ENCODE data around the gene MAP2K3. TPM values are rescaled to one million over a fixed set of nuclear protein-coding genes. Genes with fewer than 3 reads are reported as not detected.
"Not testable (repeated sequence)": the region's sequence is repeated elsewhere in the genome, so short reads cannot be mapped to it uniquely, and the experiment has no call there.

The MAP2K3 gene
- total and polyA plus RNA-seq, 2 of the 4 experiments (the other 2 are of a cell fraction), result 23.5 to 82.2 TPM

DNA sequence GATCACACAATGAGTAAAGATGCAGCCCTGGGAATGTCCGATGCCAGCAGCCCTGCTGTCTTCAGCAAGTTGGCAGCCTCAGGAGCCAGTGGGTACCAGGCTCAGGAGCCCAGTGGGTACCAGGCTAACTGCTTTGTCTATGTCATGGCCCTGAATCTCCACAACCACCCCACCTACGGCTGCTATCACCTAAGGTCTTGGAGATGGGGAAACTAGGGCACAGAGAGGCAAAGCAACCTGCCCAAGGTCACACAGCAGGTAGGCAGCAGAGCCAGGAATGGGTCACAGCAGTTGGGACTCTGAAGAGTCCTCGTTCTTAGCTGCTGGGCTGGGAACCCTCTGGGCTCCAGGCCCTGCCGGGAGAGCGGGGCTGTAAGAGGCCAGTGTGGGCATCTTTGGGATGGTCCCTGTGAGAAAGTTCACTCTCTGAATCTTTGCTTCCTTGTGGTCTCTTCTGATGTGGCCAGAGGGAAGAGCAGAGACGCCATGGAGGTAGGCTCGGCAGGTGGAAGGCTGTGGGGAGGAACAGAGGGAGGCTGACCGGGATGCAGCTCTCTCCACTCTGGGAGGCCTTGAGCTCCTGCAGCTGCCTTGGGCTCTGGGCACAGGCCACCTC lies 57.5 kb downstream of the MAP2K3 start:
- H3K27me3 ChIP-seq (ENCODE audit: control insufficient read depth, insufficient read depth, low read length); in situ Hi-C loops (cut with MboI; ENCODE audit: low sequenced_read_pairs); H4K20me1 ChIP-seq (ENCODE audit: insufficient read depth, low read length); H3K79me1 ChIP-seq (ENCODE audit: low read depth in 1 of 2, low read length in 2 of 2); H3K27ac ChIP-seq (ENCODE audit: insufficient read depth, low read length); H3K4me1 ChIP-seq (ENCODE audit: control insufficient read depth, insufficient read depth, low read length); H2AK9ac ChIP-seq (replicated peaks; ENCODE audit: low read depth, low read length, poor library complexity); H3K18ac ChIP-seq (ENCODE audit: low read depth, low read length); H4K8ac ChIP-seq (ENCODE audit: low read depth in 2 of 2, low read length in 2 of 2); H2BK15ac ChIP-seq (ENCODE audit: low read depth, low read length); H3K56ac ChIP-seq (ENCODE audit: extremely low read depth, insufficient read depth, low read length); H3K4me3 ChIP-seq (ENCODE audit: insufficient read depth, low read depth, low read length); DNase-seq; H3K9me3 ChIP-seq (ENCODE audit: control insufficient read depth, insufficient read depth, low read length); H4K91ac ChIP-seq (ENCODE audit: insufficient read depth, low read depth, low read length); H2AFZ ChIP-seq (replicated peaks; ENCODE audit: low read length, poor library complexity); H3K9me1 ChIP-seq (ENCODE audit: insufficient read depth, low read length); BruUV-seq (replicated peaks); H4K5ac ChIP-seq (ENCODE audit: low read depth, low read length); H3K23ac ChIP-seq (ENCODE audit: low read depth, low read length); H2BK120ac ChIP-seq (ENCODE audit: low read depth, low read length); H2BK20ac ChIP-seq (ENCODE audit: low read depth, low read length); H2AK5ac ChIP-seq (ENCODE audit: low read depth, low read length); POLR2A ChIA-PET (ENCODE audit: unreplicated experiment); dilution Hi-C loops (cut with HindIII; ENCODE audit: low sequenced_read_pairs, unreplicated experiment); H3K36me3 ChIP-seq (ENCODE audit: control insufficient read depth, insufficient read depth, low read length); ATAC-seq (ENCODE audit: low read depth); CTCF ChIA-PET; H3K14ac ChIP-seq (replicated peaks; ENCODE audit: low read depth, low read length); H3K4me2 ChIP-seq (ENCODE audit: low read depth, low read length); H3K9ac ChIP-seq (ENCODE audit: low read depth, low read length); H3K4ac ChIP-seq (ENCODE audit: low read depth, low read length); H2BK5ac ChIP-seq (ENCODE audit: low read depth, low read length, poor library complexity, severe bottlenecking); intact Hi-C loops (cut with micrococcal nuclease): not testable (repeated sequence)
- 50% methylated on average over 3 of the region's 8 CpGs; no CpG with 5 or more reads in 1 of the 2 experiments for WGBS, 2 experiments (ENCODE audit: extremely low coverage in 2 of 2, insufficient read length in 1 of 2)

DNA sequence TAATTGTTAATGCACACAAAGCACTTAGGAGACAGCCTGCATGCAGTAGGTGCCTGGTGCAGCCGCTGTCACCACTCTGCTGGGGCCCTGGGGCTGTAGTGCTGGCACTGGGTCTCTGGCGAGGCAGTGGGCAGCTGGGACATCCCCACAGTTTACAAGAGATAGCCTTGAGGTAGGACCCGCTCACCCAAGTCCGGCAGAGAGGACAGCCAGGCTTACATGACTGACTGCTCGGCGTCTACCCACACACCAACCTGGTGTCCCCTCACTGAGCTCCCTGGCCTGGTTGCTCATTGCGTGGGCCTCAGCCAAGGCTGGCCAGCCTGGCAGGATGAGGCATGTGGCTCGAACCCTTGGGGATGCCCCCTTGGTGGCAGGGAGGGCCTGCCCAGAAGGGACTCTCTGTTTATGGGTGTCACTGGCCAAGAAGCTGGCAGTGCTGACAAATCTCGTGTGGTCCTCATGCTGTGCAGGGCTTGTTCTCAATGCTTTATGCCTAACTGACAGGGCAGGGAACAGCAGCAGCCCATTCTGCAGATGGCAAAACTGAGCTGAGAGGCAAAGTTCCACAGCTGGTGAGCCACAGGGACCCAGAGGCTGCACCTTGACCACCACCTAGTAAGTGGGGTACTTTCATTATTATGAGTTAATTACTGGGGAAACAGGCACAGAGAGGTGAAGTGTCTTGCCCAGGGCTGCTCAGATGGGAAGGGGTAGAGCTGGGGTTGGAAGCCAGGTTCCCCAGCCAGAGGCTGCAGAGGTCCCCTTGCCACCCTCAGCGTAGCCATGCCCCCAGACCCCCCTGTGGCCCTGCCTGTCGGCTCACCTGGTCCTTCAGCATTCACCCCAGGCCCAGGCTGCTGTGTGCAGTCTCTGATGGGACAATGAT lies 58.8 kb downstream of the MAP2K3 start:
- H3K18ac ChIP-seq (ENCODE audit: low read depth, low read length); H2AK5ac ChIP-seq (ENCODE audit: low read depth, low read length); H4K8ac ChIP-seq (ENCODE audit: low read depth in 2 of 2, low read length in 2 of 2); H3K4me3 ChIP-seq (ENCODE audit: insufficient read depth, low read depth, low read length); H3K79me1 ChIP-seq (ENCODE audit: low read depth in 1 of 2, low read length in 2 of 2); H3K4me1 ChIP-seq (ENCODE audit: control insufficient read depth, insufficient read depth, low read length); in situ Hi-C loops (cut with MboI; ENCODE audit: low sequenced_read_pairs); H2AK9ac ChIP-seq (replicated peaks; ENCODE audit: low read depth, low read length, poor library complexity); BruUV-seq (replicated peaks); POLR2A ChIA-PET (ENCODE audit: unreplicated experiment); H3K27ac ChIP-seq (ENCODE audit: insufficient read depth, low read length); H4K91ac ChIP-seq (ENCODE audit: insufficient read depth, low read depth, low read length); H2BK15ac ChIP-seq (ENCODE audit: low read depth, low read length); H2BK20ac ChIP-seq (ENCODE audit: low read depth, low read length); H4K20me1 ChIP-seq (ENCODE audit: insufficient read depth, low read length); H3K9me3 ChIP-seq (ENCODE audit: control insufficient read depth, insufficient read depth, low read length); H4K5ac ChIP-seq (ENCODE audit: low read depth, low read length); intact Hi-C loops (cut with micrococcal nuclease); H3K9me1 ChIP-seq (ENCODE audit: insufficient read depth, low read length); H2BK5ac ChIP-seq (ENCODE audit: low read depth, low read length, poor library complexity, severe bottlenecking); H3K27me3 ChIP-seq (ENCODE audit: control insufficient read depth, insufficient read depth, low read length); H3K4ac ChIP-seq (ENCODE audit: low read depth, low read length); H3K4me2 ChIP-seq (ENCODE audit: low read depth, low read length); H3K56ac ChIP-seq (ENCODE audit: extremely low read depth, insufficient read depth, low read length); H3K9ac ChIP-seq (ENCODE audit: low read depth, low read length); H3K23ac ChIP-seq (ENCODE audit: low read depth, low read length); H3K36me3 ChIP-seq (ENCODE audit: control insufficient read depth, insufficient read depth, low read length); dilution Hi-C loops (cut with HindIII; ENCODE audit: low sequenced_read_pairs, unreplicated experiment); H2BK120ac ChIP-seq (ENCODE audit: low read depth, low read length); CTCF ChIA-PET; ATAC-seq (ENCODE audit: low read depth); H2AFZ ChIP-seq (replicated peaks; ENCODE audit: low read length, poor library complexity); DNase-seq; H3K14ac ChIP-seq (replicated peaks; ENCODE audit: low read depth, low read length): not testable (repeated sequence)
- no CpG with 5 or more reads among the region's 11 CpGs for WGBS, 2 experiments (ENCODE audit: extremely low coverage in 2 of 2, insufficient read length in 1 of 2)
